ENCODE data around the gene SFXN5. TPM values are rescaled to one million over a fixed set of nuclear protein-coding genes. Genes with fewer than 3 reads are reported as not detected.
A peak's percentile ranks its signal among the peaks of the same experiment; 100 is the strongest.

SFXN5 gene
- polyA plus RNA-seq, 3 donors: 5.9 to 28.6 (median 9.5) TPM

GRCh38 chr2:73031725-73032701 lies 39.5 kb downstream of the SFXN5 start:
- peaks cover 21 to 45% of the 10 kb centered on the region in 2 donors for H3K36me3 Mint-ChIP-seq
- H3K9ac ChIP-seq (ENCODE audit: insufficient read depth, low read length, poor library complexity, severe bottlenecking): no peak overlapping the region

More at GRCh38 chr2:73031725-73032701, 39.5 kb downstream of the SFXN5 start:
- Mint-ChIP-seq H3K9me3 (peaks cover 0 to 4% (median 2%) of the 10 kb centered on the region in 7 donors), H3K4me1 (peaks cover 76% of the 10 kb centered on the region), H3K4me3 (peak overlapping the region in 1 of 2 donors; percentile 67), H3K27me3 (ENCODE audit: low read depth in 3 of 3) (peaks cover 0 to 2% (median 1%) of the 10 kb centered on the region in 3 donors), H3K27ac (peak overlapping the region; percentile 21 to 90 (median 78))
- no peak for DNase-seq
- Histone ChIP-seq H4K20me1 (ENCODE audit: insufficient read depth, low read length) (no peaks in the 10 kb centered on the region), H3K27me3 (ENCODE audit: control insufficient read depth in 2 of 2, insufficient read depth in 2 of 2, low read length in 2 of 2) (no peaks in the 10 kb centered on the region), H2AFZ (ENCODE audit: insufficient read depth, low read depth, low read length, poor library complexity, severe bottlenecking) (no peak overlapping the region), H3K79me2 (ENCODE audit: insufficient read depth, low read length) (peaks cover 7% of the 10 kb centered on the region), H3K27ac (ENCODE audit: low read depth in 1 of 2, low read length in 2 of 2) (peak overlapping the region; percentile 48 to 92), H3K4me1 (ENCODE audit: control insufficient read depth in 1 of 2, insufficient read depth in 2 of 2, low read length in 2 of 2) (peaks cover 66 to 67% of the 10 kb centered on the region in 2 donors), H3K36me3 (replicated peaks in 1 of 2; ENCODE audit: control insufficient read depth in 1 of 2, insufficient read depth in 2 of 2, low read length in 2 of 2) (peaks cover 11 to 21% of the 10 kb centered on the region in 2 donors), H3K4me2 (replicated peaks; ENCODE audit: extremely low read depth, low read length, poor library complexity, severe bottlenecking) (peak overlapping the region; percentile 26), H3K9me3 (replicated peaks in 1 of 2; ENCODE audit: control insufficient read depth in 1 of 2, insufficient read depth in 1 of 2, low read length in 2 of 2) (no peaks in the 10 kb centered on the region), H3K4me3 (replicated peaks in 1 of 3; ENCODE audit: low read depth in 2 of 3, low read length in 3 of 3) (peak overlapping the region in 1 of 3 experiments; percentile 5)
- TF ChIP-seq, protein P1, sequence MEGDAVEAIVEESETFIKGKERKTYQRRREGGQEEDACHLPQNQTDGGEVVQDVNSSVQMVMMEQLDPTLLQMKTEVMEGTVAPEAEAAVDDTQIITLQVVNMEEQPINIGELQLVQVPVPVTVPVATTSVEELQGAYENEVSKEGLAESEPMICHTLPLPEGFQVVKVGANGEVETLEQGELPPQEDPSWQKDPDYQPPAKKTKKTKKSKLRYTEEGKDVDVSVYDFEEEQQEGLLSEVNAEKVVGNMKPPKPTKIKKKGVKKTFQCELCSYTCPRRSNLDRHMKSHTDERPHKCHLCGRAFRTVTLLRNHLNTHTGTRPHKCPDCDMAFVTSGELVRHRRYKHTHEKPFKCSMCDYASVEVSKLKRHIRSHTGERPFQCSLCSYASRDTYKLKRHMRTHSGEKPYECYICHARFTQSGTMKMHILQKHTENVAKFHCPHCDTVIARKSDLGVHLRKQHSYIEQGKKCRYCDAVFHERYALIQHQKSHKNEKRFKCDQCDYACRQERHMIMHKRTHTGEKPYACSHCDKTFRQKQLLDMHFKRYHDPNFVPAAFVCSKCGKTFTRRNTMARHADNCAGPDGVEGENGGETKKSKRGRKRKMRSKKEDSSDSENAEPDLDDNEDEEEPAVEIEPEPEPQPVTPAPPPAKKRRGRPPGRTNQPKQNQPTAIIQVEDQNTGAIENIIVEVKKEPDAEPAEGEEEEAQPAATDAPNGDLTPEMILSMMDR (IDR thresholded peaks at IDR 0.05): no peak
- 73% methylated on average over 4 of the region's 10 CpGs for WGBS (ENCODE audit: insufficient coverage)
- intact Hi-C loops (cut with micrococcal nuclease): loop anchor here in 1 of 2 donors (5.0 kb wide), 1 partner anchor 35 kb away; no protein-coding TSS in a partner anchor
